ENCODE data around the gene ENO4.

The ENO4 gene

DNA sequence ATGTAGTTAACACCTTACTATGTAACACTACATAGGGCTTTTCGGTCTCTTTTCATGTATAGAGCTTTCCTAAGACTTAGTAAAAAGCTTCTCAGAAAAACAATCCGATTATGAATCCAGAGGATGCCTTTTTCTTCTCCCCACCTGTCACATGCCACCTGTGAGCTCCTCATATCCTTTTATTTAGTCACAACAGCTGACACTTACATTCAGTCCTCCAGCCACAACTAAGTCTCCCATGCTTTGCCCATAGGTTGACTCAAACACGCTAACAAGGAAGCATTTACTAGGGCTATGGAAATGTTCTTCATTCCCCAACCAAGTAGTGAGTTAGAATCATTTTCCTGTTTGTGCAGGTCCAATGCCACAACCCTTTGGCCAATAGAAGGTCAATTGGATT, 7.9 kb downstream of the ENO4 start:
- Histone ChIP-seq H3K4me3 (ENCODE audit: low read length) (no peak overlapping the region), H3K27ac (ENCODE audit: low read depth, low read length) (no peak overlapping the region), H3K4me1 (ENCODE audit: control insufficient read depth, insufficient read depth, low read length) (no peaks in the 10 kb centered on the region)

DNA sequence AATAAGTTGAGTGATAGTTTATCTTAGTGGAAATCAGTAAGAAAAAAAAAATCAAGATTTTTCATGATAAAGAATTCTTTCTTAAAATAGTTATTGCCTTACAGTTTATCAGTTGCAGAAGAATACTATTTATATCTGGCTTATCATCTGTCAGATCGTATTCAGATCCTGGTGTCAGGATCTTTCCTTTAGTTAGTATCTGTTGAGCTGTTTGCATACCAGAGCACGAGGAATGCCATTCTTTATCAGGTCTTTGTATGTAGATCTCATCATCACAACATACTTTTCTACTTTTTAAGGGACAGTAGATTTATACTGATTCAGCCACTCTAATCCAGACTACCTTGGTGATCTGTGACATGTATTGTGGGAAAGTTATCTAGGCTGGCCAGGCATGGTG, 12.5 kb downstream of the ENO4 start:
- Histone ChIP-seq H3K4me1 (ENCODE audit: control insufficient read depth, insufficient read depth, low read length) (no peaks in the 10 kb centered on the region), H3K36me3 (ENCODE audit: control insufficient read depth, insufficient read depth, low read length) (no peaks in the 10 kb centered on the region), H3K27me3 (ENCODE audit: control insufficient read depth, insufficient read depth, low read length) (no peaks in the 10 kb centered on the region), H3K9ac (ENCODE audit: low read length) (no peak overlapping the region), H3K27ac (ENCODE audit: low read depth, low read length) (no peak overlapping the region), H3K4me3 (ENCODE audit: low read length) (no peak overlapping the region)

More for the DNA sequence above, 7.9 kb downstream of the ENO4 start:
- H3K27me3 ChIP-seq (ENCODE audit: control insufficient read depth, insufficient read depth, low read length), result no peaks in the 10 kb centered on the region
- no peak overlapping the region for H3K9ac ChIP-seq (ENCODE audit: low read length)
- H3K36me3 ChIP-seq (ENCODE audit: control insufficient read depth, insufficient read depth, low read length), result no peaks in the 10 kb centered on the region

- no peak overlapping the region for H3K9ac ChIP-seq (ENCODE audit: low read length)
- H3K27me3 ChIP-seq (ENCODE audit: control insufficient read depth, insufficient read depth, low read length), result no peaks in the 10 kb centered on the region
- no peaks in the 10 kb centered on the region for H3K36me3 ChIP-seq (ENCODE audit: control insufficient read depth, insufficient read depth, low read length)
Measured at GRCh38 chr10:116864436-116864835, 15.1 kb downstream of the ENO4 start.

GRCh38 chr10:116866066-116866465, 16.8 kb downstream of the ENO4 start:
- Histone ChIP-seq H3K9ac (ENCODE audit: low read length) (no peak overlapping the region), H3K4me3 (ENCODE audit: low read length) (no peak overlapping the region), H3K4me1 (ENCODE audit: control insufficient read depth, insufficient read depth, low read length) (no peaks in the 10 kb centered on the region), H3K36me3 (ENCODE audit: control insufficient read depth, insufficient read depth, low read length) (no peaks in the 10 kb centered on the region), H3K27ac (ENCODE audit: low read depth, low read length) (no peak overlapping the region), H3K27me3 (ENCODE audit: control insufficient read depth, insufficient read depth, low read length) (no peaks in the 10 kb centered on the region)

More at GRCh38 chr10:116864436-116864835, 15.1 kb downstream of the ENO4 start:
- Histone ChIP-seq H3K27ac (ENCODE audit: low read depth, low read length) (no peak overlapping the region), H3K4me3 (ENCODE audit: low read length) (no peak overlapping the region), H3K4me1 (ENCODE audit: control insufficient read depth, insufficient read depth, low read length) (no peaks in the 10 kb centered on the region)

GRCh38 chr10:116866987-116867595, 17.8 kb downstream of the ENO4 start:
- Histone ChIP-seq H3K4me1 (ENCODE audit: control insufficient read depth, insufficient read depth, low read length) (no peaks in the 10 kb centered on the region), H3K36me3 (ENCODE audit: control insufficient read depth, insufficient read depth, low read length) (no peaks in the 10 kb centered on the region)

DNA sequence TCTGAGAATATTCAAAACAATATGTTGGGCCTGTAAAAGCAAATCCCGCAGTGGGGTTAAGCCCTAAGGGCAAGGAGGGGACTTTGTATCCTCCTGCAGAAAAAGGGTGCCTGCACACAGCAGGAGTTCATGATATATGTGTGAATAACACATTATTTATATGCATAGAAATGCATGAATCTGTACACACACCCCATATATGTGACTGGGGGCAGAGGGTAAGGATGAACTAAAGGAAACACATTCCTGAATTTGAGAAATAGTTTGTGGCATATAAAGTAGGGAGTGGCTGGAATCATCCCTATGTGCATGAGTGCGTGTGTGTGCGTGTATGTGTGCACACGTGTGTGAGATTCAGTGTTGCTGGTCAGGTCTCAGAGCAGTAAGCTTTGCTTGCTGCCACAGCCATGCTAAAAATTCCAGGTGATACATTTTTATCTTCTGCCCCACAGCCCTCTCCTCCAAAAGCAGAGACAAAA, 18.9 kb downstream of the ENO4 start:
- Histone ChIP-seq H3K4me1 (ENCODE audit: control insufficient read depth, insufficient read depth, low read length) (no peaks in the 10 kb centered on the region), H3K27ac (ENCODE audit: low read depth, low read length) (no peak overlapping the region), H3K36me3 (ENCODE audit: control insufficient read depth, insufficient read depth, low read length) (no peaks in the 10 kb centered on the region), H3K9ac (ENCODE audit: low read length) (no peak overlapping the region), H3K4me3 (ENCODE audit: low read length) (no peak overlapping the region), H3K27me3 (ENCODE audit: control insufficient read depth, insufficient read depth, low read length) (no peaks in the 10 kb centered on the region)

More at GRCh38 chr10:116866987-116867595, 17.8 kb downstream of the ENO4 start:
- Histone ChIP-seq H3K9ac (ENCODE audit: low read length) (no peak overlapping the region), H3K27ac (ENCODE audit: low read depth, low read length) (no peak overlapping the region), H3K27me3 (ENCODE audit: control insufficient read depth, insufficient read depth, low read length) (no peaks in the 10 kb centered on the region), H3K4me3 (ENCODE audit: low read length) (no peak overlapping the region)

GRCh38 chr10:116868722-116869121, 19.4 kb downstream of the ENO4 start:
- Histone ChIP-seq H3K9ac (ENCODE audit: low read length) (no peak overlapping the region), H3K27me3 (ENCODE audit: control insufficient read depth, insufficient read depth, low read length) (no peaks in the 10 kb centered on the region), H3K36me3 (ENCODE audit: control insufficient read depth, insufficient read depth, low read length) (no peaks in the 10 kb centered on the region)

DNA sequence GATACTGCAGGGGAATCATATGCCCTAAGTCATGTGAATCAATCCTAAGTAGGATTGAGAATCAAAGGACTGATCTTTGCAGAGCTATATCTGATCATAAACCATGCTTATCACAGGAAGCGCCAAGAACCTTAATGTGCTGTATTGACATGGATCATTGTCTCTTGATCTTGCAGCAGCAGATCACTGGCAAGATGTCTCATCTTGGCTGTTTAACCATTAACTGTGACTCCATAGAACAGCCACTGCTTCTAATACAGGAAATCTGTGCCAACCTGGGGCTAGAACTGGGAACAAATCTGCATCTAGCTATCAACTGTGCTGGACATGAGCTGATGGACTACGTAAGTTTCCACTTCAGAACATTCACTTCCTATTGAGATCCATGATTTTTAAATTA, 21.6 kb downstream of the ENO4 start:
- H3K36me3 ChIP-seq (ENCODE audit: control insufficient read depth, insufficient read depth, low read length), result no peaks in the 10 kb centered on the region
- H3K4me3 ChIP-seq (ENCODE audit: low read length), result no peak overlapping the region
- H3K27ac ChIP-seq (ENCODE audit: low read depth, low read length), result no peak overlapping the region
- no peaks in the 10 kb centered on the region for H3K4me1 ChIP-seq (ENCODE audit: control insufficient read depth, insufficient read depth, low read length)
- no peak overlapping the region for H3K9ac ChIP-seq (ENCODE audit: low read length)
- H3K27me3 ChIP-seq (ENCODE audit: control insufficient read depth, insufficient read depth, low read length), result no peaks in the 10 kb centered on the region

More at GRCh38 chr10:116868722-116869121, 19.4 kb downstream of the ENO4 start:
- no peaks in the 10 kb centered on the region for H3K4me1 ChIP-seq (ENCODE audit: control insufficient read depth, insufficient read depth, low read length)
- H3K4me3 ChIP-seq (ENCODE audit: low read length), result no peak overlapping the region
- no peak overlapping the region for H3K27ac ChIP-seq (ENCODE audit: low read depth, low read length)

DNA sequence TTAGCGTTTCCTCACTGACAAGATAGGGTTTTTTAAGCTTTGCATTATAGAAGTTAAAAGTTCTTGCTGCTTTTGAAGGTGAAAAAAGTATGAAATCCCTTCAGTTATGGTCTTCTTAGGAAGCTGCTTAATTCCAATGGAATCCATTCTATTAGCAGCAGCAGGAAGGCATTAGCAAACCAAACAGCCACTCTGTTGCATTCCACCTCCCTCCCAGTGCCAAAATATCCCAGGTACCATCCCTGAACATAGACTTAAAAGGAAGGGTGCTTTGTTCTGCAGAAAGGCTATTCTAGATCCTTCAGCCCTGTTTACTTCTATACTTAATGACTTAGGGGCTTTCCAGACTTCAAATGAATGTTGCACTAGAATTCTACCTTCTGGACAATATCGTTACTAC, 23.8 kb downstream of the ENO4 start:
- no peaks in the 10 kb centered on the region for H3K36me3 ChIP-seq (ENCODE audit: control insufficient read depth, insufficient read depth, low read length)
- H3K9ac ChIP-seq (ENCODE audit: low read length), result no peak overlapping the region
- H3K4me1 ChIP-seq (ENCODE audit: control insufficient read depth, insufficient read depth, low read length), result no peaks in the 10 kb centered on the region
- H3K4me3 ChIP-seq (ENCODE audit: low read length), result no peak overlapping the region
- H3K27ac ChIP-seq (ENCODE audit: low read depth, low read length), result no peak overlapping the region
- H3K27me3 ChIP-seq (ENCODE audit: control insufficient read depth, insufficient read depth, low read length), result no peaks in the 10 kb centered on the region

DNA sequence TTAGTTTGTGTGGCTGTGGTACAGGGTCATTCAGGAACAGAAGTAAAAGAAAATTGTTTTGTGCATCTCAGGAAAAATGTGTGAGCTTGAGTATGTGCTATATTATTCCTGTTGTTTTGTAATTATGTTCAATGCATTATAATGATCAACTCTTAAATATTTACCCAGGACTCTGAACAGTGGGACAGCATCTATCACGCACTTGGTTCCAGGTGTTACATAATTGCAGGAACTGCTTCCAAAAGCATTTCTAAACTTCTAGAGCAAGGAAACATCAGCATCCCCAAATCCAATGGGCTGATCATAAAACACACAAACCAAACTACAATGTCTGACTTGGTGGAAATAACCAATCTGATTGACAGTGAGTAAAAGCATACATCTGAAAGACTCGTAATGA, 26.6 kb downstream of the ENO4 start:
- Histone ChIP-seq H3K4me3 (ENCODE audit: low read length) (no peak overlapping the region), H3K27me3 (ENCODE audit: control insufficient read depth, insufficient read depth, low read length) (no peaks in the 10 kb centered on the region), H3K36me3 (ENCODE audit: control insufficient read depth, insufficient read depth, low read length) (no peaks in the 10 kb centered on the region), H3K9ac (ENCODE audit: low read length) (no peak overlapping the region), H3K4me1 (ENCODE audit: control insufficient read depth, insufficient read depth, low read length) (no peaks in the 10 kb centered on the region), H3K27ac (ENCODE audit: low read depth, low read length) (no peak overlapping the region)

DNA sequence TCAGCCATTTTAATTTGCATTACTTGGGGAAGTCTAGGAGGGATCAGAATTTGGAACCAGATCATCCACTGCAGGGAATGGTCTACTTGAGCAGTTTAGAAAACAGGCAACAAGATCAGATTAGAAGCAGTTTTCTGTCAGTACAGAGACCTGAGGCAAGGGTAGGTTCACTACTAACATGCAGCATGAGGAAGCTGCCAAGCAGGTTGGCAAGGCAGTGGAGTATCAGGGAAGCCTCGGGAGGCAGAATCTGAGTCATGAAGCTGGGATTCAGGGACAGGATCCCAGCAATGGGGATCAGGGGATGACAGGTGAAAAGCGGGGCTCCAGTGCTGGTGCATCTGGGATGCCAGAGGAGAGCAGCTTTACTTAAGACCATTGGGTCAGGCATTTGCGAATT, 28.1 kb downstream of the ENO4 start:
- Histone ChIP-seq H3K27ac (ENCODE audit: low read depth, low read length) (no peak overlapping the region), H3K4me3 (ENCODE audit: low read length) (no peak overlapping the region), H3K36me3 (ENCODE audit: control insufficient read depth, insufficient read depth, low read length) (no peaks in the 10 kb centered on the region), H3K4me1 (ENCODE audit: control insufficient read depth, insufficient read depth, low read length) (no peaks in the 10 kb centered on the region), H3K9ac (ENCODE audit: low read length) (no peak overlapping the region), H3K27me3 (ENCODE audit: control insufficient read depth, insufficient read depth, low read length) (no peaks in the 10 kb centered on the region)

- Histone ChIP-seq H3K9ac (ENCODE audit: low read length) (no peak overlapping the region), H3K27me3 (ENCODE audit: control insufficient read depth, insufficient read depth, low read length) (no peaks in the 10 kb centered on the region), H3K36me3 (ENCODE audit: control insufficient read depth, insufficient read depth, low read length) (no peaks in the 10 kb centered on the region), H3K4me3 (ENCODE audit: low read length) (no peak overlapping the region), H3K4me1 (ENCODE audit: control insufficient read depth, insufficient read depth, low read length) (no peaks in the 10 kb centered on the region), H3K27ac (ENCODE audit: low read depth, low read length) (no peak overlapping the region)
Measured at GRCh38 chr10:116878123-116878522, 28.8 kb downstream of the ENO4 start.

GRCh38 chr10:116879817-116880216, 30.5 kb downstream of the ENO4 start:
- Histone ChIP-seq H3K36me3 (ENCODE audit: control insufficient read depth, insufficient read depth, low read length) (no peaks in the 10 kb centered on the region), H3K27ac (ENCODE audit: low read depth, low read length) (no peak overlapping the region), H3K27me3 (ENCODE audit: control insufficient read depth, insufficient read depth, low read length) (no peaks in the 10 kb centered on the region), H3K9ac (ENCODE audit: low read length) (no peak overlapping the region), H3K4me1 (ENCODE audit: control insufficient read depth, insufficient read depth, low read length) (no peaks in the 10 kb centered on the region), H3K4me3 (ENCODE audit: low read length) (no peak overlapping the region)

Measured in rectal smooth muscle tissue (tissue), 1 donor.